ENCODE data around the gene OLR1.

Gene OLR1

GRCh38 chr12:10115311-10115710 is 56.6 kb downstream of the OLR1 start:
- H3K36me3 ChIP-seq (ENCODE audit: insufficient read depth, low read depth, low read length): no peaks in the 10 kb centered on the region
- H3K9me3 ChIP-seq (ENCODE audit: insufficient read depth, low read depth, low read length): no peaks in the 10 kb centered on the region; the same call in 1 of the 2 replicates
- no peak overlapping the region for H3K27ac ChIP-seq (ENCODE audit: low read length)
- no peak overlapping the region for H3K9ac ChIP-seq (ENCODE audit: low read depth, low read length)
- H3K4me3 ChIP-seq (ENCODE audit: low read length): no peak overlapping the region
- no peaks in the 10 kb centered on the region for H3K27me3 ChIP-seq (ENCODE audit: insufficient read depth, low read length)
- H3K4me1 ChIP-seq (ENCODE audit: insufficient read depth, low read length): no peaks in the 10 kb centered on the region

DNA sequence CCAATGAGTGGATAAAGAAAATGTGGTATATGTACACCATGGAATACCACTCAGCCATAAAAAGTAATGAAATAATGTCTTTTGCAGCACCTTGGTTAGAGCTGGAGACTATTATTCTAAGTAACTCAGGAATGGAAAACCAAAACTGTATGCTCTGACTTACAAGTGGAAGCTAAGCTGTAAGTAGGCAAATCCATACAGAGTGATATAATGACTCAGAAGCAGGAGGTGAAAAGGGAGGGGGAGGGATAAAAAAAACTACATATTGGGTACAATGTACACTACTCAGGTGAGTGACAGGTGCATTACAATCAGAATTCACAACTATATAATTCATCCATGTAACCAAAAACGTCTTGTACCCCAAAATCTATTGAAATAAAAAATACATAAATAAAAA is 58.0 kb downstream of the OLR1 start:
- Histone ChIP-seq H3K9me3 (ENCODE audit: insufficient read depth, low read depth, low read length) (no peaks in the 10 kb centered on the region; the same call in 1 of the 2 replicates), H3K27ac (ENCODE audit: low read length) (no peak overlapping the region), H3K9ac (ENCODE audit: low read depth, low read length) (no peak overlapping the region), H3K27me3 (ENCODE audit: insufficient read depth, low read length) (no peaks in the 10 kb centered on the region), H3K4me3 (ENCODE audit: low read length) (no peak overlapping the region), H3K4me1 (ENCODE audit: insufficient read depth, low read length) (no peaks in the 10 kb centered on the region), H3K36me3 (ENCODE audit: insufficient read depth, low read depth, low read length) (no peaks in the 10 kb centered on the region)

GRCh38 chr12:10113075-10113474 is 58.9 kb downstream of the OLR1 start:
- Histone ChIP-seq H3K9me3 (ENCODE audit: insufficient read depth, low read depth, low read length) (no peaks in the 10 kb centered on the region; the same call in 1 of the 2 replicates), H3K4me1 (ENCODE audit: insufficient read depth, low read length) (no peaks in the 10 kb centered on the region)

GRCh38 chr12:10111451-10111850 is 60.5 kb downstream of the OLR1 start:
- no peak overlapping the region for H3K27ac ChIP-seq (ENCODE audit: low read length)
- no peaks in the 10 kb centered on the region for H3K4me1 ChIP-seq (ENCODE audit: insufficient read depth, low read length)
- H3K36me3 ChIP-seq (ENCODE audit: insufficient read depth, low read depth, low read length): no peaks in the 10 kb centered on the region
- no peaks in the 10 kb centered on the region for H3K27me3 ChIP-seq (ENCODE audit: insufficient read depth, low read length)
- H3K9ac ChIP-seq (ENCODE audit: low read depth, low read length): no peak overlapping the region
- no peaks in the 10 kb centered on the region; the same call in 1 of the 2 replicates for H3K9me3 ChIP-seq (ENCODE audit: insufficient read depth, low read depth, low read length)
- H3K4me3 ChIP-seq (ENCODE audit: low read length): no peak overlapping the region

More at GRCh38 chr12:10113075-10113474, 58.9 kb downstream of the OLR1 start:
- no peak overlapping the region for H3K27ac ChIP-seq (ENCODE audit: low read length)
- no peak overlapping the region for H3K9ac ChIP-seq (ENCODE audit: low read depth, low read length)
- H3K27me3 ChIP-seq (ENCODE audit: insufficient read depth, low read length): no peaks in the 10 kb centered on the region
- H3K4me3 ChIP-seq (ENCODE audit: low read length): no peak overlapping the region
- no peaks in the 10 kb centered on the region for H3K36me3 ChIP-seq (ENCODE audit: insufficient read depth, low read depth, low read length)

GRCh38 chr12:10110256-10110844 is 61.6 kb downstream of the OLR1 start:
- no peaks in the 10 kb centered on the region for H3K27me3 ChIP-seq (ENCODE audit: insufficient read depth, low read length)
- no peaks in the 10 kb centered on the region; the same call in 1 of the 2 replicates for H3K9me3 ChIP-seq (ENCODE audit: insufficient read depth, low read depth, low read length)
- H3K4me3 ChIP-seq (ENCODE audit: low read length): no peak overlapping the region
- no peaks in the 10 kb centered on the region for H3K4me1 ChIP-seq (ENCODE audit: insufficient read depth, low read length)
- no peak overlapping the region for H3K27ac ChIP-seq (ENCODE audit: low read length)
- H3K36me3 ChIP-seq (ENCODE audit: insufficient read depth, low read depth, low read length): no peaks in the 10 kb centered on the region
- H3K9ac ChIP-seq (ENCODE audit: low read depth, low read length): no peak overlapping the region
